Psoas muscle (tissue), 8 donors: Measurements from ENCODE around the gene VWA5B1. TPM values are rescaled to one million over a fixed set of nuclear protein-coding genes. Genes with fewer than 3 reads are reported as not detected.

ENCODE experiments used
- ATAC-seq, 4 donors: fragments of 200-7000 bp; cut with Tn5 transposase; one replicate each; pipeline ENCODE4 v1.9.1; 2020; ENCODE audit warnings: moderate library complexity in 3 of 4, mild to moderate bottlenecking in 2 of 4
- DNase-seq, 2 donors: peaks; one replicate each; pipeline ENCODE4 v3.0.0-alpha.2; 2020
- H3K27ac ChIP-seq: fragments of 200-600 bp; one replicate; pipeline ENCODE4 v1.8.0; 2022
- H3K27me3 ChIP-seq, 3 donors: fragments of 200-600 bp in 1 of 3; one replicate each; pipeline versions ENCODE4 v1.6.1 to v1.8.0; 2013 to 2022; ENCODE audit warnings: low read length in 2 of 3, mild to moderate bottlenecking in 2 of 3, moderate library complexity in 1 of 3; ENCODE audit not compliant: insufficient read depth in 3 of 3
- H3K36me3 ChIP-seq, 2 donors: fragments of 200-600 bp in 1 of 2; one replicate each; pipeline versions ENCODE4 v1.6.1 to v1.8.0; 2013 to 2022; ENCODE audit warnings: low read depth in 1 of 2, mild to moderate bottlenecking in 1 of 2, moderate library complexity in 1 of 2; ENCODE audit not compliant: insufficient read depth in 1 of 2
- H3K4me1 ChIP-seq: fragments of 200-600 bp; one replicate; pipeline ENCODE4 v1.8.0; 2022
- H3K4me3 ChIP-seq: fragments of 200-600 bp; one replicate; pipeline ENCODE4 v1.8.0; 2022; ENCODE audit warnings: mild to moderate bottlenecking
- H3K9me3 ChIP-seq: fragments of 200-600 bp; one replicate; pipeline ENCODE4 v1.8.0; 2022
- CTCF ChIP-seq: fragments of 200-600 bp; IDR thresholded peaks from one replicate; pipeline ENCODE4 v1.8.0; 2022; ENCODE audit warnings: antibody characterized with exemption
- WGBS, 3 donors: extraction: QIAGEN DNeasy Blood & Tissue Kit; methylation state at CpG; one replicate each; pipeline versions ENCODE4 v1.1.6 to v1.1.7; 2013; 5-methylcytosine and 5-hydroxymethylcytosine counted together
- intact Hi-C, 2 donors: fragments of 100-400 bp; cut with DNase I; formaldehyde crosslinking; loops; one replicate each; pipeline versions ENCODE4 v1.11.0 to v1.14.2; 2022
- polyA plus RNA-seq, 3 donors: library from polyadenylated mRNA; stranded (reverse); fragments of 200-250 nt; gene quantifications; one replicate each; pipeline ENCODE4 v1.2.3, GENCODE V29; 2013
- total RNA-seq, 4 donors: library from RNA; stranded (reverse); fragmentation: NEBNext Ultra II Directional in 2 of 4; extraction: Animal tissue kit (Norgen Biotek cat#: 25700) in 2 of 4; gene quantifications; one replicate each; pipeline versions ENCODE4 v1.2.1 to v1.2.4, GENCODE V29; 2021 to 2023
- donor health status: healthy with polysubstance abuse.
- donor health status: DM: no; HTN: no; CAD: no; lungs with moderate emphysema.
- donor health status: Bipolar disorder and iron deficiency.
- donor health status: healthy.
- donor health status: DM: yes; HTN: yes; CAD: no.
- donor health status: DM: no; HTN: no; CAD: no.
- donor health status: DM: no; HTN: no; CAD: no.
- donor health status: DM: yes; HTN: yes; CAD: no.

VWA5B1 gene
- total and polyA plus RNA-seq, 7 donors, result under 0.01 to 0.17 (median 0.12) TPM; not detected in 4

GRCh38 chr1:20404466-20404865, 113.8 kb downstream of the VWA5B1 start:
- Histone ChIP-seq H3K9me3 (no peaks in the 10 kb centered on the region), H3K4me1 (no peaks in the 10 kb centered on the region), H3K4me3 (no peak overlapping the region), H3K27ac (no peak overlapping the region), H3K27me3 (peaks cover 0 to 23% (median 8%) of the 10 kb centered on the region in 3 donors), H3K36me3 (no peaks in the 10 kb centered on the region)
- ATAC-seq (no peak), DNase-seq (no peak)
- WGBS, 3 donors, result 63 to 69% (median 67%) methylated on average over 9 of the region's 9 CpGs
- intact Hi-C loops, result no loop called here
- no peak for TF ChIP-seq CTCF

Other genes starting within 250 kb of the VWA5B1 start
- 1 to 10 TPM in 2 of 4 donors, not detected in 2; 1.1 to 1.2 TPM for gene PLA2G5, start 220.7 kb upstream of the VWA5B1 start, total RNA-seq
- gene PLA2G5, start 220.7 kb upstream of the VWA5B1 start, polyA plus RNA-seq, result under 1 TPM; 0.43 to 0.53 (median 0.46) TPM
- gene PLA2G2D, start 171.3 kb upstream of the VWA5B1 start, total RNA-seq, result not detected
- gene PLA2G2D, start 171.3 kb upstream of the VWA5B1 start, polyA plus RNA-seq, result not detected
- gene PLA2G2F, start 151.6 kb upstream of the VWA5B1 start, total RNA-seq, result not detected
- under 1 TPM in 1 of 3 donors, not detected in 2; 0.03 TPM for gene PLA2G2F, start 151.6 kb upstream of the VWA5B1 start, polyA plus RNA-seq
- under 1 TPM; 0.12 to 0.48 (median 0.26) TPM for gene UBXN10, start 104.8 kb upstream of the VWA5B1 start, total RNA-seq
- gene UBXN10, start 104.8 kb upstream of the VWA5B1 start, polyA plus RNA-seq, result under 1 TPM; 0.04 to 0.17 (median 0.07) TPM
- gene PLA2G2C, start 104.4 kb upstream of the VWA5B1 start, total RNA-seq, result not detected
- gene PLA2G2C, start 104.4 kb upstream of the VWA5B1 start, polyA plus RNA-seq, result not detected
- gene CAMK2N1, start 195.3 kb downstream of the VWA5B1 start, total RNA-seq, result 1 to 10 TPM; 3.6 to 6.5 (median 4.9) TPM
- gene CAMK2N1, start 195.3 kb downstream of the VWA5B1 start, polyA plus RNA-seq, result 1 to 10 TPM; 2.2 to 7.9 (median 2.4) TPM
- 10 to 100 TPM; 23.0 to 43.1 (median 33.3) TPM for gene MUL1, start 217.3 kb downstream of the VWA5B1 start, total RNA-seq
- 10 to 100 TPM; 27.8 to 48.0 (median 45.0) TPM for gene MUL1, start 217.3 kb downstream of the VWA5B1 start, polyA plus RNA-seq